HL-60 (cell line): Measurements from ENCODE around the gene IGF2R.

Experiments
- DNase-seq, 2 experiments: peaks; one replicate each; pipeline ENCODE4 v3.0.0-alpha.2; 2010 to 2020; ENCODE audit warnings: low read depth in 1 of 2, low spot score in 1 of 2
- H3K27ac ChIP-seq: fragments of 250-450 bp; sonication (Bioruptor Pico); replicated peaks from 2 replicates; pipeline ENCODE4 v1.5.1; 2020; ENCODE audit warnings: mild to moderate bottlenecking, moderate library complexity
- H3K27me3 ChIP-seq: fragments of 250-450 bp; sonication (Bioruptor Pico); 2 replicates; pipeline ENCODE4 v1.5.1; 2021; ENCODE audit warnings: mild to moderate bottlenecking, moderate library complexity; ENCODE audit not compliant: insufficient read depth, poor library complexity, severe bottlenecking
- H3K4me3 ChIP-seq: replicated peaks from 2 replicates; pipeline ENCODE4 v1.5.1; 2011; ENCODE audit warnings: mild to moderate bottlenecking, control low read depth, low read length; ENCODE audit not compliant: insufficient read depth
- CTCF ChIP-seq: IDR thresholded peaks from one replicate; pipeline ENCODE4 v1.5.1; 2011; ENCODE audit warnings: low read length, control low read depth, inconsistent platforms; ENCODE audit not compliant: insufficient read depth
- GABPA ChIP-seq: IDR thresholded peaks from 2 replicates; pipeline ENCODE4 v1.6.1; 2012; ENCODE audit warnings: low read depth
- POLR2AphosphoS5 ChIP-seq: IDR thresholded peaks from 2 replicates; pipeline ENCODE4 v1.6.1; 2012; ENCODE audit warnings: low read depth
- REST ChIP-seq: IDR thresholded peaks from 2 replicates; pipeline ENCODE4 v1.6.1; 2012; ENCODE audit warnings: low read depth; ENCODE audit not compliant: insufficient replicate concordance
- SPI1 ChIP-seq: IDR thresholded peaks from 2 replicates; pipeline ENCODE4 v1.6.1; 2012; ENCODE audit warnings: low read depth, mild to moderate bottlenecking, borderline replicate concordance

Gene IGF2R

DNA sequence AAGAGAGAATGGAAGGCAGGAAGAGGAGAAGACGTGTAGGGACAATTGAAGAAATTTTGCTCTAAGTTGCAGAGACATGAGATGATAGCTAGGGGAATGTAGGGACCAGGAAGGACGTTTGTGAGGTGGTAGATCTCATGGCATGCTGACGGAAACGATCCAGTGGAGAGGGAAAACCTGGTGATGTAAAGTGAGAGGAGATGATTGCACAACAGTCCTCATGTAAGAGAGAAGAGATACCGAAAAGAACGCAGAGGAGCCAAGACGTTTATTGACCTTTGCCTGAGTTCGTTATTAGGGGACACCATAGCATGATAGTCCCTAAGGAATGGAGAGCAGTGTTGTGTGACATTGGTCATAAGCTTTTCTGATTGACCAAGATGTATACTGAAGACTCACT is 55.3 kb downstream of the IGF2R start:
- no peak overlapping the region for H3K27ac ChIP-seq
- H3K27me3 ChIP-seq, result no peaks in the 10 kb centered on the region
- H3K4me3 ChIP-seq, result no peak overlapping the region
- no peak for DNase-seq
- TF ChIP-seq REST (no peak), POLR2AphosphoS5 (no peak), SPI1 (no peak), CTCF (no peak), GABPA (no peak)

- H3K27ac ChIP-seq, result no peak overlapping the region
- no peak for TF ChIP-seq SPI1
- no peak for TF ChIP-seq GABPA
- no peak for TF ChIP-seq REST
- TF ChIP-seq CTCF, result no peak
- TF ChIP-seq POLR2AphosphoS5, result no peak
- no peaks in the 10 kb centered on the region for H3K27me3 ChIP-seq
- no peak for DNase-seq
- H3K4me3 ChIP-seq, result no peak overlapping the region
These were observed 58.2 kb downstream of the IGF2R start for GRCh38 chr6:160027076-160027475.

DNA sequence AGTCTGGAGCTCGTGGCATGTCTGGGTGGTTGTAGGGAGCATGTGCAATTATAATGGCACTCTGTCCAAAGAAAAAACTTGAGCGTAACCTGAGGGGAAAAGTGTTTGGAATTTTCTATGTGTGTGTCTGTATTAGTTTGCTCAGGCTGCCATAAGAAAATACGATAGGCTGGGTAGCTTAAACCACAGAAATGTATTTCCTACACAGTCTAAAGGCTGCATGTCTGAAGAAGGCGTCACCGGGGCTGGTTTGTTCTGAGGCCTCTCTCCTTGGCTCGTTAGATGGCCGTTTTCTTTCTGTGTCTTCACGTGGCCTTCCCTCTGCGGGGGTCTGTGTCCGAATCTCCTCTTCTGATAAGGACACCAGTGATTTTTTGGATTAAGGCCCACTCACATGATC is 59.0 kb downstream of the IGF2R start:
- H3K27me3 ChIP-seq, result no peaks in the 10 kb centered on the region
- H3K27ac ChIP-seq, result no peak overlapping the region
- no peak overlapping the region for H3K4me3 ChIP-seq
- TF ChIP-seq REST (no peak), SPI1 (no peak), GABPA (no peak), POLR2AphosphoS5 (no peak), CTCF (no peak)
- DNase-seq, result no peak
